ENCODE data around the gene PSMB3. TPM values are rescaled to one million over a fixed set of nuclear protein-coding genes. Genes with fewer than 3 reads are reported as not detected.

PSMB3 gene
- total and polyA plus RNA-seq, 9 of the 15 experiments (the other 6 are each of a cell fraction or from before 2014, with no cell fraction given): 460 to 2,775 (median 574) TPM

GRCh38 chr17:38713456-38714075, 39.0 kb upstream of the PSMB3 start (continued):
- no peak for TF ChIP-seq NUFIP1 (IDR thresholded peaks at IDR 0.05; ENCODE audit: partially characterized antibody)

- in situ Hi-C loops (cut with MboI) (no loop called here), intact Hi-C loops (cut with micrococcal nuclease) (no loop called here)
- Histone ChIP-seq H3K27me3 (ENCODE audit: control insufficient read depth in 2 of 2, insufficient read depth in 2 of 2, low read length in 2 of 2) (no peaks in the 10 kb centered on the region), H4K20me1 (replicated peaks; ENCODE audit: control insufficient read depth, insufficient read depth, low read length) (peaks cover 8% of the 10 kb centered on the region; the same call in 1 of the 2 replicates), H3K9me3 (replicated peaks; ENCODE audit: control insufficient read depth, insufficient read depth, low read depth, low read length) (no peaks in the 10 kb centered on the region), H3K4me2 (ENCODE audit: insufficient read depth, low read length) (no peak overlapping the region), H3K27ac (ENCODE audit: extremely low read depth, low read depth, low read length) (no peak overlapping the region), H3K4me3 (no peak overlapping the region), H2AFZ (ENCODE audit: low read depth, low read length) (no peak overlapping the region), H3K79me2 (ENCODE audit: control insufficient read depth, insufficient read depth, low read length) (no peaks in the 10 kb centered on the region), H3K36me3 (ENCODE audit: control insufficient read depth, insufficient read depth, low read length) (peaks cover 67% of the 10 kb centered on the region; the same call in 2 of the 3 replicates), H3K4me1 (replicated peaks in 1 of 2; ENCODE audit: control insufficient read depth in 2 of 2, insufficient read depth in 2 of 2, low read length in 2 of 2) (peaks cover 35 to 53% of the 10 kb centered on the region in 2 experiments), H3K9me1 (ENCODE audit: control insufficient read depth, insufficient read depth, low read length) (peaks cover 11% of the 10 kb centered on the region), H3K9ac (ENCODE audit: insufficient read depth in 1 of 2, low read depth in 2 of 2, low read length in 2 of 2) (peak overlapping the region in 1 of 2 experiments; percentile 21; a peak in 1 of 4 replicates)
- no peak for DNase-seq (ENCODE audit: extremely low read depth in 1 of 4, low spot score in 3 of 4)
- TF ChIP-seq RNF219 (CRISPR knock-in tag; IDR thresholded peaks at IDR 0.05) (no peak), ETS2 (tag; IDR thresholded peaks at IDR 0.05; ENCODE audit: borderline replicate concordance, poor library complexity, severe bottlenecking) (no peak), POLR2G (IDR thresholded peaks at IDR 0.05; ENCODE audit: low read depth, low read length) (0 out of 2 replicates have a peak, but pooled peaks have one; percentile 24), CHCHD3 (CRISPR knock-in tag; IDR thresholded peaks at IDR 0.05) (no peak), RBFOX2 (IDR thresholded peaks at IDR 0.05; ENCODE audit: low read depth, low read length) (0 out of 2 replicates have a peak, but pooled peaks have one; percentile 28), GATAD2B (IDR thresholded peaks at IDR 0.05; ENCODE audit: borderline replicate concordance) (no peak), ZNF583 (CRISPR knock-in tag; IDR thresholded peaks at IDR 0.05) (no peak), THRAP3 (IDR thresholded peaks at IDR 0.05; ENCODE audit: borderline replicate concordance) (no peak), EZH2 (IDR thresholded peaks at IDR 0.05; ENCODE audit: borderline replicate concordance, low read depth, low read length) (no peak)
- no peak for FAIRE-seq
- CTCF ChIA-PET (ENCODE audit: low intra/inter-chr PET ratio): no interaction called here
- ATAC-seq: no peak
- no TSS peak for BruUV-seq (replicated peaks)
- WGBS (ENCODE audit: insufficient coverage, low coverage, missing lambda C conversion rate): 64% methylated on average over 8 of the region's 9 CpGs
- POLR2A ChIA-PET: interaction anchor here (0.7 to 3.2 kb wide), 6 partner anchors 9 to 181 kb away, joined by 3 to 19 read pairs (median 4); partner anchors contain the start of gene MLLT6
Observed at GRCh38 chr17:38715216-38715943, 37.2 kb upstream of the PSMB3 start.

All from K562 (cell line).